BE2C (cell line): ENCODE results near the gene LCOR.

Source experiments
- DNase-seq: peaks from one replicate; pipeline ENCODE4 v3.0.0-alpha.2; 2020
- H3K27me3 ChIP-seq: fragments of 250-450 bp; sonication (Bioruptor Pico); 2 replicates; pipeline ENCODE4 v1.5.1; 2020; ENCODE audit warnings: mild to moderate bottlenecking
- H3K36me3 ChIP-seq: fragments of 250-450 bp; sonication (Bioruptor Pico); 2 replicates; pipeline ENCODE4 v1.5.1; 2020; ENCODE audit warnings: mild to moderate bottlenecking
- H3K4me1 ChIP-seq: fragments of 250-450 bp; sonication (Bioruptor Pico); 2 replicates; pipeline ENCODE4 v1.5.1; 2020
- H3K4me3 ChIP-seq: 2 replicates; pipeline ENCODE4 v1.5.1; 2011; ENCODE audit warnings: low read depth, low read length
- H3K9me3 ChIP-seq: fragments of 250-450 bp; sonication (Bioruptor Pico); 2 replicates; pipeline ENCODE4 v1.5.1; 2020
- CTCF ChIP-seq: IDR thresholded peaks from 2 replicates; pipeline ENCODE4 v1.5.1; 2012; ENCODE audit warnings: mild to moderate bottlenecking, low read depth, low read length

Gene LCOR

GRCh38 chr10:97022616-97023015, 190.5 kb downstream of the LCOR start:
- TF ChIP-seq CTCF: no peak
- no peaks in the 10 kb centered on the region for H3K9me3 ChIP-seq
- H3K36me3 ChIP-seq: no peaks in the 10 kb centered on the region
- no peaks in the 10 kb centered on the region for H3K27me3 ChIP-seq
- DNase-seq: no peak
- no peak overlapping the region for H3K4me3 ChIP-seq
- no peaks in the 10 kb centered on the region for H3K4me1 ChIP-seq

GRCh38 chr10:97023401-97024167, 191.5 kb downstream of the LCOR start:
- H3K4me3 ChIP-seq: no peak overlapping the region
- DNase-seq: no peak
- no peak for TF ChIP-seq CTCF

GRCh38 chr10:97024168-97025073, 192.3 kb downstream of the LCOR start:
- no peak for TF ChIP-seq CTCF
- H3K36me3 ChIP-seq: no peaks in the 10 kb centered on the region
- H3K4me1 ChIP-seq: no peaks in the 10 kb centered on the region
- H3K27me3 ChIP-seq: no peaks in the 10 kb centered on the region
- no peaks in the 10 kb centered on the region for H3K9me3 ChIP-seq
- no peak for DNase-seq
- H3K4me3 ChIP-seq: no peak overlapping the region

More at GRCh38 chr10:97023401-97024167, 191.5 kb downstream of the LCOR start:
- Histone ChIP-seq H3K27me3 (no peaks in the 10 kb centered on the region), H3K9me3 (no peaks in the 10 kb centered on the region), H3K4me1 (no peaks in the 10 kb centered on the region), H3K36me3 (no peaks in the 10 kb centered on the region)

GRCh38 chr10:97025613-97026242, 193.6 kb downstream of the LCOR start:
- no peaks in the 10 kb centered on the region for H3K9me3 ChIP-seq
- peak; percentile 62 for DNase-seq
- no peaks in the 10 kb centered on the region for H3K36me3 ChIP-seq
- no peak overlapping the region for H3K4me3 ChIP-seq
- no peaks in the 10 kb centered on the region for H3K27me3 ChIP-seq
- TF ChIP-seq CTCF: peak; percentile 79
- no peaks in the 10 kb centered on the region for H3K4me1 ChIP-seq

- Histone ChIP-seq H3K4me3 (no peak overlapping the region), H3K4me1 (no peaks in the 10 kb centered on the region), H3K9me3 (no peaks in the 10 kb centered on the region), H3K27me3 (no peaks in the 10 kb centered on the region), H3K36me3 (no peaks in the 10 kb centered on the region)
- DNase-seq: no peak
- no peak for TF ChIP-seq CTCF
Measured at GRCh38 chr10:97028126-97028831, 196.2 kb downstream of the LCOR start.
